HG03103 (cell line): ENCODE results near the gene GFAP.
"Not testable (repeated sequence)": the region's sequence is repeated elsewhere in the genome, so short reads cannot be mapped to it uniquely, and the experiment has no call there.

Source experiments
- ATAC-seq: cut with Tn5 transposase; IDR thresholded peaks from one replicate; pipeline ENCODE4 v1.9.1; 2021; ENCODE audit warnings: low read depth; ENCODE audit not compliant: unreplicated experiment

The GFAP gene

GRCh38 chr17:44915321-44915726 is at the start of gene GFAP:
GFAP (minus strand) TSS chr17:44915500; CDS start chr17:44915486, 14 bp downstream.
- ATAC-seq: no peak

GRCh38 chr17:44961921-44962350 is 46.6 kb upstream of the GFAP start:
- ATAC-seq: no peak

GRCh38 chr17:44960691-44961090 is 45.4 kb upstream of the GFAP start:
- ATAC-seq: no peak

- no peak for ATAC-seq
These were observed 44.7 kb upstream of the GFAP start for GRCh38 chr17:44959821-44960531.

GRCh38 chr17:44956998-44957981 is 42.0 kb upstream of the GFAP start:
- no peak for ATAC-seq

GRCh38 chr17:44955674-44956425 is 40.5 kb upstream of the GFAP start:
- ATAC-seq: no peak

GRCh38 chr17:44952946-44953475 is 37.7 kb upstream of the GFAP start:
- ATAC-seq: no peak

GRCh38 chr17:44948315-44948795 is 33.1 kb upstream of the GFAP start:
- no peak for ATAC-seq

- ATAC-seq: peak; percentile 87
These were observed 32.4 kb upstream of the GFAP start, which contains the start of gene KIF18B for GRCh38 chr17:44947461-44948314. KIF18B (minus strand) TSS chr17:44947773; CDS start chr17:44936344, 11,429 bp downstream.

- not testable (repeated sequence) for ATAC-seq
These were observed 30.4 kb upstream of the GFAP start for GRCh38 chr17:44945652-44946051.

GRCh38 chr17:44942456-44942855 is 27.2 kb upstream of the GFAP start:
- ATAC-seq: no peak

GRCh38 chr17:44941712-44942331 is 26.5 kb upstream of the GFAP start:
- ATAC-seq: no peak

- no peak for ATAC-seq
These were observed 25.5 kb upstream of the GFAP start for GRCh38 chr17:44940768-44941167.

- no peak for ATAC-seq
These were observed 25.0 kb upstream of the GFAP start for GRCh38 chr17:44940317-44940716.

GRCh38 chr17:44935116-44935515 is 19.8 kb upstream of the GFAP start:
- no peak for ATAC-seq

GRCh38 chr17:44934745-44935105 is 19.4 kb upstream of the GFAP start:
- ATAC-seq: no peak

- ATAC-seq: no peak
These were observed 18.8 kb upstream of the GFAP start for GRCh38 chr17:44933824-44934744.

GRCh38 chr17:44932787-44933097 is 17.4 kb upstream of the GFAP start:
- no peak for ATAC-seq
